GM18508 (cell line): ENCODE measurements around the gene RAB33A.

Experiments used
- ATAC-seq: cut with Tn5 transposase; IDR thresholded peaks from one replicate; pipeline ENCODE4 v1.9.1; 2021; ENCODE audit warnings: moderate number of reproducible peaks; ENCODE audit not compliant: insufficient read depth, unreplicated experiment

Gene RAB33A

DNA sequence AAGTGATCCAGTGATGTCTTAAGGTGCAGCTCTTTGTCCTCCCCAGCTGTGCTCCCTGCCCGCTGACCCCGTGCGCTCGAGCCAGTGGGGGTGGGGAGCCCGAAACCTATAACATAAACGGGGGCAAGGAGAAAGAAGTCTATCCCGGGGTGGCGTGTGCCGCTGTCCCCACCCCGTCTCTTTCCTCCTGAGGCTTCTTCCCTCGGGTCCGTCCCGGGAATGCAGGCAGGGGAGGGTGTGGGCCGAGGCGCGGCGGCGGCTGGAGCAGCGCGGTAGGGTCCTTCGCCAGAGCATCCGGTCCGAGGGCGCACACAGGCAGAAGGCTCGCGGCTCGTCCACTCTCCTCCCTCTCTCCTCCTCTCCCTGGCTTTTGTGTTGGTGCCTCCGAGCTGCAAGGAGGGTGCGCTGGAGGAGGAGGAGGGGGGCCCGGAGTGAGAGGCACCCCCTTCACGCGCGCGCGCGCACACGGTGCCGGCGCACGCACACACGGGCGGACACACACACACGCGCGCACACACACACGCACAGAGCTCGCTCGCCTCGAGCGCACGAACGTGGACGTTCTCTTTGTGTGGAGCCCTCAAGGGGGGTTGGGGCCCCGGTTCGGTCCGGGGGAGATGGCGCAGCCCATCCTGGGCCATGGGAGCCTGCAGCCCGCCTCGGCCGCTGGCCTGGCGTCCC, at the start of gene RAB33A:
Gene RAB33A, plus strand, starts transcription at position 517 of the 681 bp plus-strand sequence. Its CDS starts 101 bp downstream, at position 618.
- no peak for ATAC-seq

DNA sequence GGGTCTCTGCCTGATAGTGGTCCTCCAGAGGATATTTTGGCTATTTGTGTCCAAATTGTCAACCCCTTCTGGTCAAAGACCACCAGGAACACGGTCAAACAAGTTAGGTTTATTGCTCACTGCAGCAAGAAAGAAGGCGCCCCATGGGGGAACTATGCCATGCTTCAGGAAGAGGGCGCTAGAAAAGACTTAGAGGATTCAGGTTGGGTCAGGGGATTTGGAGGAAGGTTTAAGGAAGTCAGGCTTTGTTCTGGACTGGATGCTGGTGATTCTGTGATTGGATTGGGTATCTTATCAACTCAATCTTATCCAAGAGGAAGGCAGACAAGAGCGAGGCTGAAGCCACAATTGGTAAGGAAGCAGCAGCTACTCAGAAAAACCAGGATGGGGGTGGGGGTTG, 47.2 kb upstream of the RAB33A start:
- no peak for ATAC-seq

DNA sequence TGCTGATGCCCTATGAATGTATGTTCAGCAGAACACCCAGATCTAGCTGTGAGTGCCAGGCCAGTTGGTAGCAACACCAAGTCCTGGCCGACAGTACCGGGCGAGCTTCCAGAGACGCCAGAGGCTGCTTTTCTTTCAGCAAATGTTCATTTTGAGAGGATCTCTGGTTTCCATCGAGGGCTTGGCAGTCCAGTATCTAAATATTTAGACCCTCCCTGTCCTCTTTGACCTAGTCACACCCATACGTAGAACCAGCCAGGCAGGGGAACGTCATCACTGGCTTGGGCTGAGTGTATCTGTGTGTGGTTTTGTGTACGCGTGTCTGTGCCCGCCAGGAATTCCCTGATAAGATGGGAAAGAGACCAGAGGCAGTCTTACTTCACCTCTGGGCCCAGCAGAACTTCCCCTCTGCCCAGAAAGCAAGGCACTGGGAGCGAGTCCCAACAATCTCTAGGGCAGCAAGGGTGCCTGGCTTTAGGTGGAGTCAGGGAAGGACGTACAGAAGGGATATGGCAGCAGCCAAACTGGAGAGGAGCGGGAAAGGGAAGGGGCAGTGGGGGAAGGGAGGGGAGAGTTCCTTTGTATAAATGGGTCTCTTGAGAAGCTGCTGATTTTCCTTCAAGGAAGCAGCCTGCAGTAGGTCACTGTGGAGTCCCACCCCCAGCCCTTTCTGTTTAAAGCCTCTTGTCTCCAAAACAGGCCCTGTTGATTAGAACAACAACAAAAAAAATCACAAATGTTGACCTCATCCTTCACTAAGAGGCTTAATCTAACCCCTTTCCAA, 46.5 kb upstream of the RAB33A start:
- no peak for ATAC-seq

DNA sequence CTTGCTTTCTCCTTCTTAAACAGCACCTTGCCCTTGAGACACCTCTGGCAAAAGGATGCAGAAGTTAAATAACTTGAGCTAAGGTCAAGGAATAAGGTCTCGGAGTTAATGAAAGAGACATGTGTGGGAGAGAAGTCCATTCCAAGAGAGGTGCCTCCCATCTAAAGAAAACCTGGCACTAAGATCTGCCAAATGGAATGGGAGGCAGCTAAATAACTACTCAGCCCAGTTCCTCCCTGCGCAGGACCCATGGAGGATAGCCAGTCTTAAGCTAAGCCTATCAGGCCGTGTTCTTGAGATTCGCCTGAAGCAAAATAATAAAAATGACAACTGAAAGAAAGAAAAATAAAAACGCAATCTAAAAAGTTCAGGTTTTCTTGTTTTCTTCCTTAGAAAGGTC, 40.8 kb upstream of the RAB33A start:
- no peak for ATAC-seq

DNA sequence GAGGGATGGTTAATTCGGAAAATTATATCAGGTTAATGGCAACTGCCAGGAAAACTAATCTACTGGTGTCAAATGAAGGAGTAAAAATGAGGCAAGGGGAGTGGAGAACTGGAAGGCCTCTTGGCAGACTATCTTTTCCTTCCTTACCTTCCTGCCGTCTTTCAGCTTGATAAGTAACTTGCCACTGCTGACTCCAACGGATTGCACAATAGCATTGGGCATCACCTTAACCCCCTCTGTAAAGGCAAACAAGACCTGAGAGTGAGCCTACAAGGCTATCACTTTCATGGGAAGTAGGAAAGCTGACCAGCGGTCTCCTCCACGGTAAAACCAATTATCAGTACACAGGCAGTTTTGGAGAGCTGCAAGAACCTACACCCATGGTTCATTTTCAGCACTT, 35.3 kb upstream of the RAB33A start:
- no peak for ATAC-seq

DNA sequence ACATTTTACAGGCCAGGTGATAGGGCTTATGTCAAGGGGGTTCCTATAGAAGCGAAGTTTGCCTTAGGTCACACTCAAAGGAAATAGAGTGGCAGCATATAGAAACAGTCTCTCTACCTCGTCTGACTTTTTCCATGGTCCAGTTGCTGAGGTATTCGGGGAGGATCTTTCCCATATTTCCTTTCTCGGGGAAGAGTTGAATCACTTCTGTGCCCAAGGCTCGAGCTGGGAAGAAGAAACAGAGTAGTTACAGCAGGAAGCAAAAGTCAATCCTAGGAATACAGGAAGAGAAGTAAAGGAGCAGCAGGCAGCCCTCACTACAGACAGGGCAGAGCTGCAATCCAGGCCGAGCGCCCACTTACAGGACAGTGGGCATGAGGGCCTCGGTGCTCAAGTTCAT, 34.8 kb upstream of the RAB33A start:
- no peak for ATAC-seq

DNA sequence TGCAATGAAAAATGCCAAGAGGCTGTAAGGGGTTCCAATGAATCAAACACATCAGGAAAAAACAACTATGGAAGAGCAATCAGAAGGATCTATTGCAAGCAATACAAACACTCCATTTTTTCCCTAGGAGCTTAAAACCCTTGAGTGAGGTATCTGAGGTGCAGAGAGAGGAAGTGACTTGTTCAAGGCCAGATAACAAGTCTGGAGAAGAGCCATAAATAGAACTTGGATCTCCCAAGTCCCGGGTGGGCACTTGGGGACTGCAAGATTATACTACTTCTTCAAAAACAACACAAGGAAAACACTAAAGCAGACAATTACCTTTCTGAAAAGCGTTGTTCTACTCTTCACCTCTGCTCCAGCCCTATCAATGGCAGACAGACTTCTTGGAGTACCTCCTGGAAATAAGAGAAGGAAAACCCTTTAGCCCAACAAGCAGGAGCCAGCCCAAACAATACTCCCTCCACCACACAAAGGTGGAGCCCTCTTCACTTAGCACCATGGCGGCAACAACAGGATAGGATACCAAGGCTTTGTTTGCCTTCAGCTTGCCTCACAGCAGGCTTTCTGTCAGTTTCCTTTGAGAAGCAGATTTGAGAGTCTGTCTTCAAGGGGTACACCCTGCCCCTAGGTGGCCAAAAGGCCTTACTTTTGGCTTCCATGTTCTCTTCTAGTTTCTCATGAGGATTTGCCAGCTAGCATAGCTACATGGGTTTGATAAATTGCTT, 32.1 kb upstream of the RAB33A start:
- ATAC-seq = no peak

DNA sequence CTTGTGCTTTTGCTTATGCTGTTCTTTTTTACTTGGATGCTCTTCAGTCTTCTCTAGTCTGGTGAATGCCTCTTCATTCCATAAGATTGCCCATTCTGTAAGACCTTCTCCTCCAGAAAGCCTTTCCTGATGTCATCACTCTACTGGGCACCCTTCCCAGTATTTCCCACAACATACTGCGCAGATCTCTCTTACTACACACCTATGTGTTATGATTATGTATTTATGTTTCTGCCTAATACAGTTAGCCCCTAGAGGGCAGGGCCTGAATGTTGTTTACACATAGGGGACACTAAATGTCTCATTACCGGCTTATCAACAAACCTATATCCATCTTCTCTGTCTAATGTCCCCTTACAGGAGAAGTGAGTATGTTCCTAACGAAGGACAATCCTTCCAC, 27.3 kb upstream of the RAB33A start:
- ATAC-seq = no peak

DNA sequence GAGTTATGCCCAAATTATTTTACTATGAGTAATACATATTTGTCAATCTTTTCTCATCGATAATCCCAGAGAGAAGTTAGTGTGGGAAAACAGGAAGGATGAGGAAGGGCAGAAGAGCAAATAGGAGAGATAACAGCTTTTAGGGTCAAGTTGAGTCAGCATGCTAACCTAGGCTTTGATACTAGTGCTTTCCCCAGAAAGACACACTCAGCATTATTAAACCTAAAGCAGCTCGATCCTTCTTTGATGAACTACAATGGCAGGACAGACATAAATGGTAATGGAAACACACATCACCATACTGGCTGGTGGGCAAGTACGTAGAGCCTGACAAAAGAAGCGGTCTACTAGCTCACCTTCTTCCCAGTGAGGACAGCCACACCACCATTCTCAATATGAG, 26.6 kb upstream of the RAB33A start:
- ATAC-seq = no peak

DNA sequence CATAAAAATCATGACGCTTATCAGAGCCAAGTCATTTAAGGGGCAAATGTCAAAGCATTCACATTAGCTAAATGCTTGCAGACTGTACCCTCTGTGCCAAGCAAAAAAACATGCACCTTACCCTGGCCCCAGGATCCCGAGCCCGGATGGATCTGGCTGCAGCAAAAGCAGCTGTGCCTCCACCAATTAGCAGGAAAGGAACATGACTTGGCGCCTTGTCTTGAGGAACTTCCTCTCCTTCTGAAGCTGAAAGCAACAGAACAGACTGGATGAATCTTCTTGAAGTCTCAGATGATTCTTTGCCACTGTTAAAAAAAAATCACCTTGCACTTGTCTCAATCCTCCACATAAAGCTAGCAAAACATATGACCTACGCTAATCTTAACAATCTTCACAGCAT, 24.1 kb upstream of the RAB33A start:
- no peak for ATAC-seq

DNA sequence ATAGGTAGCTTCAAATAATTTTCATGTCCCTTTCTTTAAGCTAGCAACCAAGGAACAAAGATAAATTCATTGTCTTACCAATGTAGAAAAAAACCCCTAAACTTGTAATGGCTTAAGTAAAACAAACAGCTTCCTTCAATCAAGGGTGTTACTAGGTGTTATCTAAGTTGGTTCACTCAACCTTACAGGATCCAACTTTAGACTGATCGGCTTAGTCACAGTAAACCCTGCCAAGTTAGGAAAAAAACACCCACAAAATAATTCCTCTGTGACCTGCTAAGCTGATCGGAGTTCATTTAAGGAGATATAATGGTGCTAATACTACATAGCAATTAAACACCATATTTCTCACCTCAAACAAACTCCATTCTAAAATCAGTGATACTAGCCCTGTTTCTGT, 16.2 kb upstream of the RAB33A start:
- no peak for ATAC-seq

DNA sequence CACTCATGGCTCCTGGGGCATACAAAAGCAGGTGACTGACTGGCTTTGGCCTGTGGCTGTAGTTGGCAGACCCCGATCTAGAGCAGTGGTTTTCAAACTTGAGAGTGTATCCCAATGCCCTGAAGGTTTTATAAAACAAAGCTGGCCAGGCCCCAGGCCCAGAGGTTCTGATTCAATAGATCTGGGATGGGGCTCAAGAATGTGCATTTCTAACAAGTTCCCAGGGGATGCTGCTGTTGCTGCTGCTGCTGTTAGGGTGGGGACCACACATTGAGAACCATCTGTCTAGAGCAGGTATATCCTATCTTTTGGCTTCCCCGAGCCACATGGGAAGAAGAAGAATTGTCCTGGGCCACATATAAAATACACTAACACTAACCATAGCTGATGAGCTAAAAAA, 13.5 kb upstream of the RAB33A start:
- no peak for ATAC-seq

DNA sequence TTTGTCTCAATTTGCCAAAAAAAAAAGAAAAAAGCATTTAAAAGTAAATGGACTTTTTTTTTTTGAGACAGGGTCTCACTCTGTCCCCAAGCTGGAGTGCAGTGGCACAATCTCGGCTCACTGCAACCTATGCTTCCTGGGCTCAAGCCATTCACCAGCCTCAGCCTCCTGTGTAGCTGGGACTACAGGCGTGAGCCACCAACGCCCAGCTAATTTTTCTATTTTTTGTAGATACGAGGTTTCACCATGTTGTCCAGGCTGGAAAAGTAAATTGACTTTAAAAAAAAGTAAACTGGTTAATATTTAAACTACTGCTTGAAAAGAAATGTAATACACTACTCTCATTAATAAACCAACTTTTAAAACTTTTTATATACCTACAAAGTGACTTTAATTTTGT, 12.0 kb upstream of the RAB33A start:
- ATAC-seq = no peak

DNA sequence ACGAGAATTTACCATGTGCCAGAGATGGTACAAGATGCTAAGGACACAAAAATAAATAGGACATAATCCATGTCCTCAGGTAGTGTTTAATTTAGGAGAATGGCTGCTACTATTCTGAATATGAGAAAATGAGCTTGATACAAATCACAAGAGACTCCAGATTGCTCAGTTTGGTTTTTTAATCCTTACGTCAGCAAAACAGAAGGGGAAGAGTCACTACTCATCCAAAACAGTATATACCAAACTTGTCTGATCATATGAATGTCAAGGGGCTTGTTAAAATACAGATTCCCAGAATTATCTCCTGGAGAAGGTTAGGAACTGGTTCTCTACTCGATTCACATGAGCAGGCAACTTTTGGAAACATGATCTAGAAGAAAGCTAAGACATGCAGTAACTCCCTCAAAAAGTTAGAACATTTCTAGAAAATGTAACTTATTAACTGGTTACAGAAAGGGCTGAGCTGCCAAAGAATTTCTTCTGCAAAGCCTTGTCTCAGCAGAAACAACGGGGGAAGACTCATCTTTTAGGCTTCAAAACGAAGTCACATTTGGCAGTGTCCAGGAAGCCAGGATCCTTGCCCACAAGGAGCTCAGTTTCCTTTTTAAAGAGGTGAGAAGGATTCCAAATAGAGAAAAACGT, 9.5 kb upstream of the RAB33A start:
- no peak for ATAC-seq

DNA sequence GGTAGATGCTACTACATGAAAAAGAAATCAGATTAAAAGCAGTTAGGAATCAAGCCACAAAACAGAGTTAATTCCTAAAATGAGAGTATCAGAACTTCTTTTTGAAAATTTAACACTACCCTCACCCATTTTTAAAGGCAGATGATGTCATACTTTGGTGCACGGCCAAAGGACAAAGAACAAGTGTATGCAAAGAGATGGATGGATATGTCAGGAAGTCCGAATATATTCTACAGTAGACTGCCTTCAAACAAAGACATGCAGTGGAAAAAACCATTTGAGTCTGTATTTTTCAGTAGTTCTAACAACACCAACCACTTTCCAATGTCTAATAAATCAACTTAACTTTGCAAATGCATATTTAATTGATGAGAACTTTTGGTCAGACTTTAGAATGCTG, 8.4 kb upstream of the RAB33A start:
- ATAC-seq = no peak

DNA sequence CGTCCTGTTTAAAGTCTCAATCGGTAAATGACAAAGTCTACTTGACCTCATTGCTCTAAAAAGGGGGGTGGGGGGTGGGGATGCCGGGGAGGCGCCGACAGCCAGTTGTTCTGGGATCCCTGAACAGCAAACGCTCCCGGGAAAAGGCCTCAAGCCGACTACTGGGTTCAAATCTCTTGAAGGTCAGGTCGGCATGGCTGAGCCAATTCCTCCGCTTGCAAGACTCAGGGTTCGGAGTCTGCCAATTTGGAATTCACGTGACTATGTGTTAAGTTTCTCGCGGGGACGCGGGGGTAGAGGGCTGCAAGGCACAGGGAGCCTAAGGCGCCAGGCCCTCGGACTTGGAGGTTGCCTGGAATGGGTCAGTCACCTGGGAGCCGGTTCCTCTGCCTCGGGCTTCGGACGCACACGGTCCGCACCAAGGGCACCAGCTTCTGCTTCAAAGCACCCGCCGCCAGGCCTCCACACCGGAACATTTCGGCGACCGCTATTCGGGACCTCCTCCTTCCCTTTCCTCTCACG, 6.5 kb upstream of the RAB33A start:
- ATAC-seq = no peak

DNA sequence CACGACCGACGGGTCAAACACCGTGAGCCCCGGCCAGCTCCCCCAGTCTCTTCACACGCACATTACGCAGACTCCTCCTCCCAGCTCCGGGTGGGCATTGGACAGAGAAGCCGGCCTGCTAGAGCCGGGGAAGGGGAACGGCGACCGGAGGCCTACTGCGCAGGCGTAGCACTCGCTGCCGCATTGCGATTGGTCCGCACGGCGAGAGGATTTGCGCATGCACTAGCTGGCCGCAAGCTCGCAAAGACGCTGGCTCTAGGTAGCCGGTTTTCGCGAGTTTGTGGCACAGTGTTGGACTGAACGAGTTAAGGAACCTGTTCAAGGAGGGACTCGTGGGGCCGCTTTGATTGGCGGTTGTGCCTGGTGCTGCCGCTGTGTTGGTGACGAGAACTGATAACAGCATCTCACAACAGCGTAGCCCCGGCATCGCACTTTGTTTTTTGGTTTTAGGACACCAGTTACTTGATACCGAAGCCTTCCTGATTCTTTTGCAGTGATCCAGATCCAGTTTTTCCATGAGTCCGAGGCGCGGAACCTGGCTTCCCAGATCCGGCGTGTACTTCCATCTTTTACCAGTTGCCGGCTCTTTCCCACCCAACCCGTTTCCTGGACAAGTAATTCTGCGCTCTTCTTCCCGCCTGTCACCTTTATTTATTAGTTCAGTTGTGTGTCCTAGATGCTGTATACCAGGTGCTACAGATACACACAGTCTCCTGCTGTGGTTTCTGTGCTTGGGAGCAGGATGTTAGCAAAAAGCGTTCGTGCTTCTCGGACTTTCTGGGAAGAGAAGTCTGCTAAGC, 5.9 kb upstream of the RAB33A start, which contains the start of gene AIFM1:
Gene AIFM1, minus strand, starts transcription at position 139 of the 800 bp plus-strand sequence. CDS start 185 bp downstream, outside the sequence.
- ATAC-seq = peak; percentile 78

DNA sequence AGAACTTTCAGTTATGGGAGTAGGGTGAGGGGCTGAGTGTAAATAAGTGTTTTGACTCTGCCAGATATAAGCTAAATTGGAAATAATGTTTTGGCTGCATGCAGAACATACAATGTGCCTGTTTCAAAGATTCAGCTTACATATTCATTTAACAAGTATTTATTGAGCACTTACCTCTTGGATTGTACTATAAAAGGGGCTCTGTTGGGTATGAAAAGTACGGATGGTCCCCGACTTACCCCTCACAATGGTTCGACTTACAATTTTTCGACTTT, 5.3 kb upstream of the RAB33A start:
- ATAC-seq = no peak

DNA sequence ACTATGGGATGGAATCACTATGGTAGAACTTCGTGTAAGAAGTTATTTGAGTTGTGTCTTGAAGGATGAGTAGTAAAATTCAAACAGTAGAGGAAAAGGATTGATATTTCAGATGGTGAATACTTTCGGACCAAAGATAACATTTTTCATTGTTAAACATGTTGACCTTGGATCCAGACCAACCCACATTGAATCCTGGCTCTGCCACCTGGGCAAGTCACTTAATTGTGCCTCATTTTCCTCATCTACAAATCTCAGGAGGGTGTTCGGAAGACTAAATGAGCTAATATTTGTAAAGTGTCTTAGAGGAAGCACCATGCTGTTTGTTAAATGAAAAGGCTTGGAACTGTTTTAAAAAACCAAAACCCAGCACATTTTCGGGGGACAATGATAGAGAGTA, 4.7 kb upstream of the RAB33A start:
- no peak for ATAC-seq
